Ishikawa (cell line): Measurements from ENCODE around the gene AZI2.

Experiments
- CEBPB ChIP-seq: IDR thresholded peaks from 2 replicates; pipeline ENCODE4 v1.6.1; 2012
- CREB1 ChIP-seq: IDR thresholded peaks from 2 replicates; pipeline ENCODE4 v1.6.1; 2012; ENCODE audit warnings: low read depth
- EGR1 ChIP-seq: IDR thresholded peaks from 2 replicates; pipeline ENCODE4 v1.6.1; 2012
- EP300 ChIP-seq: IDR thresholded peaks from 2 replicates; pipeline ENCODE4 v1.6.1; 2012; ENCODE audit warnings: borderline replicate concordance
- FOXM1 ChIP-seq: IDR thresholded peaks from 2 replicates; pipeline ENCODE4 v1.6.1; 2012; ENCODE audit warnings: low read depth, borderline replicate concordance
- NFIC ChIP-seq: IDR thresholded peaks from 2 replicates; pipeline ENCODE4 v1.6.1; 2012
- RAD21 ChIP-seq: IDR thresholded peaks from 2 replicates; pipeline ENCODE4 v1.6.1; 2012; ENCODE audit warnings: low read depth
- TAF1 ChIP-seq: IDR thresholded peaks from 2 replicates; pipeline ENCODE4 v1.6.1; 2012; ENCODE audit warnings: low read depth, mild to moderate bottlenecking
- TCF12 ChIP-seq: IDR thresholded peaks from 2 replicates; pipeline ENCODE4 v1.6.1; 2012; ENCODE audit warnings: low read depth
- TEAD4 ChIP-seq: IDR thresholded peaks from 2 replicates; pipeline ENCODE4 v1.6.1; 2012
- YY1 ChIP-seq: IDR thresholded peaks from 2 replicates; pipeline ENCODE4 v1.6.1; 2012; ENCODE audit warnings: low read depth
- ZBTB7A ChIP-seq: IDR thresholded peaks from 2 replicates; pipeline ENCODE4 v1.6.1; 2012; ENCODE audit warnings: low read depth
- TF ChIP-seq, protein P1 (sequence below): IDR thresholded peaks from 2 replicates; pipeline ENCODE4 v1.6.1; 2012
- TF ChIP-seq, protein P2 (sequence below): IDR thresholded peaks from 2 replicates; pipeline ENCODE4 v1.6.1; 2012
- TF ChIP-seq, protein P3 (sequence below): IDR thresholded peaks from 2 replicates; pipeline ENCODE4 v1.6.1; 2012; ENCODE audit warnings: low read depth, mild to moderate bottlenecking

The AZI2 gene, protein sequence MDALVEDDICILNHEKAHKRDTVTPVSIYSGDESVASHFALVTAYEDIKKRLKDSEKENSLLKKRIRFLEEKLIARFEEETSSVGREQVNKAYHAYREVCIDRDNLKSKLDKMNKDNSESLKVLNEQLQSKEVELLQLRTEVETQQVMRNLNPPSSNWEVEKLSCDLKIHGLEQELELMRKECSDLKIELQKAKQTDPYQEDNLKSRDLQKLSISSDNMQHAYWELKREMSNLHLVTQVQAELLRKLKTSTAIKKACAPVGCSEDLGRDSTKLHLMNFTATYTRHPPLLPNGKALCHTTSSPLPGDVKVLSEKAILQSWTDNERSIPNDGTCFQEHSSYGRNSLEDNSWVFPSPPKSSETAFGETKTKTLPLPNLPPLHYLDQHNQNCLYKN

DNA sequence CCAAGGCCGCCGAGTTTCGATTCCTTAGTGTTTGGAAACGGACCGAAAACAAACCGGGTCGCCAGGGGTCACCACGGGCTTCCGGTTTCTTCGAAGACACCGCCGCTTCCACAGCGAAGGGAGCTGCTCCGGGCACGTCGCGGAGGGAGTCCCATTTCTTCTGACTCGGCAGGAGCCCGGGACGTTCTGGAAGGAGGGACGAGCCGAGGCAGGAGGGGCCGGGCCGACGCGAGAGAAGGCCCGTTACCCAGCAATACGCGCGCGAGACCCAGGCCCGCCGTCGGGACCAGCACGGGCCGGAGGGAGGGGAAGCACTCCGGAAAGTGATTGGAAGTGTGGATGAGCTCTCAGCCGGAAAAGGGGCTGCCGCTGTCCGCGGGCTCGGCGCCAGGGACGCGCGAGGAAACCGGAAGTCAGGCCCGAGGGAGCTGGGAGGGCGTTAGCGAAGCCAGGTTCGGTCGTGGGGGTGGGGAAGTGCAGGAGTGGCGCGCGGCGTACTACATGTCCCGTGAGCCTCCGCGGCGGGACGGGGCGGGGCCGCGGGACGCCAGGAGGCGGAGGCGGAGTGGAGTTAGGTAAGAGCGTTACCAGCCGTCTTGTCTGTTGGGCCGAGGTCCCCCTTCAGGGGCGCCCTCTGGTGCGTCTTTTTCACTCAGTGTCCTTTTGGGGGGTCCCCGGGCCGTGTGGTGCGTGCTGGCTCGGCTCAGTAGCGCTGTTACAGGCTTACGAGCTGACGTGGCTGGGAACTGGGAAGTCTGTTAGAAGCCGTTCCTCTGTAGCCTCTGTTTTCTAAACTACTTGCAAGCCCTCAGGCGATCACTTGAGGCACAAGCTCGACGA is at the start of gene AZI2, which contains the start of gene ZCWPW2:
TSS of gene AZI2 (minus strand) at position 196 of the 840 bp plus-strand sequence. CDS start 8,207 bp downstream, outside the sequence.
TSS of gene ZCWPW2 (plus strand) at position 93 of the 840 bp plus-strand sequence. CDS start 64,348 bp downstream, outside the sequence.
- TF ChIP-seq NFIC (peak; percentile 84), TAF1 (peak; percentile 59), ZBTB7A (no peak), EP300 (peak; percentile 33; the same call in 1 of the 2 replicates), EGR1 (peak; percentile 47; the same call in 1 of the 2 replicates), YY1 (no peak), TCF12 (peak; percentile 67; the same call in 1 of the 2 replicates), FOXM1 (no peak; the same call in 1 of the 2 replicates), RAD21 (no peak)
- TF ChIP-seq, protein P1, sequence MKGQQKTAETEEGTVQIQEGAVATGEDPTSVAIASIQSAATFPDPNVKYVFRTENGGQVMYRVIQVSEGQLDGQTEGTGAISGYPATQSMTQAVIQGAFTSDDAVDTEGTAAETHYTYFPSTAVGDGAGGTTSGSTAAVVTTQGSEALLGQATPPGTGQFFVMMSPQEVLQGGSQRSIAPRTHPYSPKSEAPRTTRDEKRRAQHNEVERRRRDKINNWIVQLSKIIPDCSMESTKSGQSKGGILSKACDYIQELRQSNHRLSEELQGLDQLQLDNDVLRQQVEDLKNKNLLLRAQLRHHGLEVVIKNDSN: peak; percentile 45
- TF ChIP-seq, protein P2, sequence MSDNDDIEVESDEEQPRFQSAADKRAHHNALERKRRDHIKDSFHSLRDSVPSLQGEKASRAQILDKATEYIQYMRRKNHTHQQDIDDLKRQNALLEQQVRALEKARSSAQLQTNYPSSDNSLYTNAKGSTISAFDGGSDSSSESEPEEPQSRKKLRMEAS: peak; percentile 56; the same call in 1 of the 2 replicates
- TF ChIP-seq, protein P3, sequence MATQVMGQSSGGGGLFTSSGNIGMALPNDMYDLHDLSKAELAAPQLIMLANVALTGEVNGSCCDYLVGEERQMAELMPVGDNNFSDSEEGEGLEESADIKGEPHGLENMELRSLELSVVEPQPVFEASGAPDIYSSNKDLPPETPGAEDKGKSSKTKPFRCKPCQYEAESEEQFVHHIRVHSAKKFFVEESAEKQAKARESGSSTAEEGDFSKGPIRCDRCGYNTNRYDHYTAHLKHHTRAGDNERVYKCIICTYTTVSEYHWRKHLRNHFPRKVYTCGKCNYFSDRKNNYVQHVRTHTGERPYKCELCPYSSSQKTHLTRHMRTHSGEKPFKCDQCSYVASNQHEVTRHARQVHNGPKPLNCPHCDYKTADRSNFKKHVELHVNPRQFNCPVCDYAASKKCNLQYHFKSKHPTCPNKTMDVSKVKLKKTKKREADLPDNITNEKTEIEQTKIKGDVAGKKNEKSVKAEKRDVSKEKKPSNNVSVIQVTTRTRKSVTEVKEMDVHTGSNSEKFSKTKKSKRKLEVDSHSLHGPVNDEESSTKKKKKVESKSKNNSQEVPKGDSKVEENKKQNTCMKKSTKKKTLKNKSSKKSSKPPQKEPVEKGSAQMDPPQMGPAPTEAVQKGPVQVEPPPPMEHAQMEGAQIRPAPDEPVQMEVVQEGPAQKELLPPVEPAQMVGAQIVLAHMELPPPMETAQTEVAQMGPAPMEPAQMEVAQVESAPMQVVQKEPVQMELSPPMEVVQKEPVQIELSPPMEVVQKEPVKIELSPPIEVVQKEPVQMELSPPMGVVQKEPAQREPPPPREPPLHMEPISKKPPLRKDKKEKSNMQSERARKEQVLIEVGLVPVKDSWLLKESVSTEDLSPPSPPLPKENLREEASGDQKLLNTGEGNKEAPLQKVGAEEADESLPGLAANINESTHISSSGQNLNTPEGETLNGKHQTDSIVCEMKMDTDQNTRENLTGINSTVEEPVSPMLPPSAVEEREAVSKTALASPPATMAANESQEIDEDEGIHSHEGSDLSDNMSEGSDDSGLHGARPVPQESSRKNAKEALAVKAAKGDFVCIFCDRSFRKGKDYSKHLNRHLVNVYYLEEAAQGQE: peak; percentile 56; the same call in 1 of the 2 replicates

DNA sequence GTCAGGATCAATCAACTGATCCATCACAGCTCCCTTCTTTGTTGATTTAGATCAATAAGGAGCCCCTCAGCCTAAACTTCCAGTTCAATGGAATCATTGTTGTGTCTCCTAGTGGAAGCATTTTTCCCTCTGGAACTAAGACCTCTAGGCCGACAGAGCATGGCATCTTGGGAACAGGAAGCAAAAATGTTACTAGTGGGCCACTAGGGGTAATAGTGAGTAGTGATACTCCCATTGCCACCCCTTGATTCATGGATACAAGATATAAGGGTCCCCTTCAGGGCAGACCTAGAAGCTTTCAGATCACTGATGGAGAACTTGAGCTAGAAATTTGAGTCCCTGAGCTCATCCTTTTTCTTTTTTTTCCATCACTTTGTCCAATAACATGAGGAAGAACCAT is 40.4 kb upstream of the AZI2 start:
- TF ChIP-seq, protein P3: no peak
- TF ChIP-seq TCF12 (no peak), TEAD4 (no peak), EGR1 (no peak), NFIC (no peak), ZBTB7A (no peak), YY1 (no peak), CREB1 (no peak), FOXM1 (no peak)
- TF ChIP-seq, protein P1: no peak

DNA sequence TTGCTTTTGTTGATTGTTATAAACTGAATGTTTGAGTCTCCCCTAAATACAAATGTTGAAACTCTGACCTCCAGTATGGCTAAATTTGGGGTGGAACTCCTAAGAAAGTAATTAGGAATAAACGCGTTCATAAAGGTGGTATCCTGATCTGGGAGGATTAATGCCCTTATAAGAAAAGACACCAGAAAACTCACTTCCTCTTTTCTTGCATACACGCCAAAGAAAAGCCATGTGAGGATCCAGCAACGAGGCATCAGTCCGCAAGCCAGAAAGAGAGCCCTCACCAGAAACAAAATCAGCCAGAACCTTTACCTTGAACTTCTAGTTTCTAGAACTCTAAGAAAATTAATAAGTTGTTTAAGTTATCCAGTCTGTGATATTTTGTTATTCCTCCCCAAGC is 37.4 kb upstream of the AZI2 start:
- TF ChIP-seq CREB1: no peak
- TF ChIP-seq NFIC: no peak
- no peak for TF ChIP-seq ZBTB7A
- TF ChIP-seq EP300: no peak
- TF ChIP-seq, protein P1: no peak
- no peak for TF ChIP-seq YY1
- TF ChIP-seq, protein P3: no peak
- TF ChIP-seq FOXM1: no peak
- no peak for TF ChIP-seq TAF1
- TF ChIP-seq TCF12: no peak
- no peak for TF ChIP-seq EGR1
- TF ChIP-seq CEBPB: no peak
- TF ChIP-seq TEAD4: no peak
- no peak for TF ChIP-seq RAD21
